Transverse colon (tissue), 4 donors: ENCODE results near the gene USP37.

Experiments used
- CTCF ChIP-seq, 5 experiments: fragments of 200-600 bp in 3 of 5; fragments of 450-650 bp in 2 of 5; sonication (generic) in 3 of 5; IDR thresholded peaks; 1 replicate in 2 of 5; 2 replicates in 3 of 5; pipeline ENCODE4 v1.5.1; 2016 to 2017; ENCODE audit warnings: antibody characterized with exemption in 5 of 5, inconsistent platforms in 3 of 5, mild to moderate bottlenecking in 2 of 5, moderate library complexity in 1 of 5
- EP300 ChIP-seq: sonication (generic); formaldehyde crosslinking; IDR thresholded peaks from one replicate; pipeline ENCODE4 v1.6.1; 2017; ENCODE audit warnings: antibody characterized with exemption, low read depth
- POLR2A ChIP-seq: fragments of 450-650 bp; IDR thresholded peaks from one replicate; pipeline ENCODE4 v1.6.1; 2016; ENCODE audit warnings: antibody characterized with exemption, mild to moderate bottlenecking, moderate library complexity
- POLR2AphosphoS5 ChIP-seq, 3 donors: sonication (generic); formaldehyde crosslinking; IDR thresholded peaks; one replicate each; pipeline ENCODE4 v1.6.1; 2016; ENCODE audit warnings: antibody characterized with exemption in 3 of 3

- TF ChIP-seq CTCF (IDR thresholded peaks at IDR 0.05): no peak
- no peak for TF ChIP-seq POLR2A
- no peak for TF ChIP-seq POLR2AphosphoS5 (IDR thresholded peaks at IDR 0.05)
- no peak for TF ChIP-seq EP300
Observed at GRCh38 chr2:218508299-218508698, 59.9 kb downstream of the USP37 start.
